Measurements from ENCODE around the gene E2F3.

Gene E2F3

GRCh38 chr6:20401205-20402091, at the start of gene E2F3:
E2F3 (plus strand) TSS chr6:20401879; CDS start chr6:20402233, 354 bp downstream.
- peaks cover 27% of the 10 kb centered on the region for H3K36me3 Mint-ChIP-seq (ENCODE audit: low read depth)
- intact Hi-C loops (cut with micrococcal nuclease): loop anchor here (2.0 to 5.0 kb wide), 6 partner anchors 61 to 1196 kb away; partner anchors contain the start of genes CDKAL1 and MBOAT1
- H3K27ac Mint-ChIP-seq: peak within 1 kb of the TSS; percentile 99
- peak within 1 kb of the TSS; percentile 93 for H3K4me3 Mint-ChIP-seq
- H3K4me1 Mint-ChIP-seq (ENCODE audit: low read depth): peaks cover 9% of the 10 kb centered on the region
- no peaks in the 10 kb centered on the region for H3K9me3 Mint-ChIP-seq
- H3K27me3 Mint-ChIP-seq: no peaks in the 10 kb centered on the region

GRCh38 chr6:20352346-20352745, 49.3 kb upstream of the E2F3 start:
- Mint-ChIP-seq H3K36me3 (ENCODE audit: low read depth) (no peaks in the 10 kb centered on the region), H3K4me1 (ENCODE audit: low read depth) (no peaks in the 10 kb centered on the region), H3K4me3 (no peak overlapping the region), H3K9me3 (peaks cover 35% of the 10 kb centered on the region), H3K27me3 (no peaks in the 10 kb centered on the region), H3K27ac (no peak overlapping the region)
- intact Hi-C loops (cut with micrococcal nuclease): no loop called here

GRCh38 chr6:20353134-20353533, 48.5 kb upstream of the E2F3 start:
- no peak overlapping the region for H3K4me3 Mint-ChIP-seq
- no peaks in the 10 kb centered on the region for H3K4me1 Mint-ChIP-seq (ENCODE audit: low read depth)
- H3K27me3 Mint-ChIP-seq: no peaks in the 10 kb centered on the region
- intact Hi-C loops (cut with micrococcal nuclease): no loop called here
- no peak overlapping the region for H3K27ac Mint-ChIP-seq
- H3K9me3 Mint-ChIP-seq: peaks cover 27% of the 10 kb centered on the region
- H3K36me3 Mint-ChIP-seq (ENCODE audit: low read depth): no peaks in the 10 kb centered on the region

- Mint-ChIP-seq H3K9me3 (peaks cover 23% of the 10 kb centered on the region), H3K27me3 (no peaks in the 10 kb centered on the region), H3K36me3 (ENCODE audit: low read depth) (no peaks in the 10 kb centered on the region), H3K4me3 (no peak overlapping the region), H3K27ac (no peak overlapping the region), H3K4me1 (ENCODE audit: low read depth) (no peaks in the 10 kb centered on the region)
- intact Hi-C loops (cut with micrococcal nuclease): no loop called here
Measured at GRCh38 chr6:20354366-20354765, 47.3 kb upstream of the E2F3 start.

GRCh38 chr6:20360471-20361119, 41.1 kb upstream of the E2F3 start:
- Mint-ChIP-seq H3K9me3 (peaks cover 10% of the 10 kb centered on the region), H3K27ac (no peak overlapping the region)
- intact Hi-C loops (cut with micrococcal nuclease): no loop called here

GRCh38 chr6:20362623-20363022, 39.1 kb upstream of the E2F3 start:
- H3K9me3 Mint-ChIP-seq: no peaks in the 10 kb centered on the region
- intact Hi-C loops (cut with micrococcal nuclease): no loop called here
- H3K4me1 Mint-ChIP-seq (ENCODE audit: low read depth): no peaks in the 10 kb centered on the region
- no peak overlapping the region for H3K4me3 Mint-ChIP-seq
- peaks cover 10% of the 10 kb centered on the region for H3K27me3 Mint-ChIP-seq
- no peak overlapping the region for H3K27ac Mint-ChIP-seq
- H3K36me3 Mint-ChIP-seq (ENCODE audit: low read depth): no peaks in the 10 kb centered on the region

More at GRCh38 chr6:20360471-20361119, 41.1 kb upstream of the E2F3 start:
- Mint-ChIP-seq H3K27me3 (peaks cover 2% of the 10 kb centered on the region), H3K4me1 (ENCODE audit: low read depth) (no peaks in the 10 kb centered on the region), H3K4me3 (no peak overlapping the region), H3K36me3 (ENCODE audit: low read depth) (no peaks in the 10 kb centered on the region)

GRCh38 chr6:20364327-20364726, 37.4 kb upstream of the E2F3 start:
- H3K4me1 Mint-ChIP-seq (ENCODE audit: low read depth): no peaks in the 10 kb centered on the region
- H3K27ac Mint-ChIP-seq: no peak overlapping the region
- intact Hi-C loops (cut with micrococcal nuclease): no loop called here
- H3K36me3 Mint-ChIP-seq (ENCODE audit: low read depth): no peaks in the 10 kb centered on the region
- H3K27me3 Mint-ChIP-seq: peaks cover 10% of the 10 kb centered on the region
- H3K4me3 Mint-ChIP-seq: no peak overlapping the region
- no peaks in the 10 kb centered on the region for H3K9me3 Mint-ChIP-seq

GRCh38 chr6:20365456-20365855, 36.2 kb upstream of the E2F3 start:
- Mint-ChIP-seq H3K4me1 (ENCODE audit: low read depth) (no peaks in the 10 kb centered on the region), H3K27me3 (peaks cover 10% of the 10 kb centered on the region), H3K36me3 (ENCODE audit: low read depth) (no peaks in the 10 kb centered on the region), H3K9me3 (no peaks in the 10 kb centered on the region), H3K4me3 (no peak overlapping the region), H3K27ac (no peak overlapping the region)
- intact Hi-C loops (cut with micrococcal nuclease): no loop called here

GRCh38 chr6:20366082-20366830, 35.4 kb upstream of the E2F3 start:
- intact Hi-C loops (cut with micrococcal nuclease): no loop called here
- peaks cover 8% of the 10 kb centered on the region for H3K27me3 Mint-ChIP-seq
- H3K4me3 Mint-ChIP-seq: no peak overlapping the region
- H3K27ac Mint-ChIP-seq: no peak overlapping the region
- H3K9me3 Mint-ChIP-seq: no peaks in the 10 kb centered on the region
- no peaks in the 10 kb centered on the region for H3K36me3 Mint-ChIP-seq (ENCODE audit: low read depth)
- H3K4me1 Mint-ChIP-seq (ENCODE audit: low read depth): no peaks in the 10 kb centered on the region

- peaks cover 8% of the 10 kb centered on the region for H3K27me3 Mint-ChIP-seq
- H3K36me3 Mint-ChIP-seq (ENCODE audit: low read depth): no peaks in the 10 kb centered on the region
- H3K9me3 Mint-ChIP-seq: peaks cover 11% of the 10 kb centered on the region
- no peaks in the 10 kb centered on the region for H3K4me1 Mint-ChIP-seq (ENCODE audit: low read depth)
- H3K27ac Mint-ChIP-seq: no peak overlapping the region
- intact Hi-C loops (cut with micrococcal nuclease): no loop called here
- no peak overlapping the region for H3K4me3 Mint-ChIP-seq
Measured at GRCh38 chr6:20367743-20368485, 33.8 kb upstream of the E2F3 start.

- H3K4me3 Mint-ChIP-seq: no peak overlapping the region
- peaks cover 11% of the 10 kb centered on the region for H3K9me3 Mint-ChIP-seq
- H3K27me3 Mint-ChIP-seq: peaks cover 8% of the 10 kb centered on the region
- no peaks in the 10 kb centered on the region for H3K4me1 Mint-ChIP-seq (ENCODE audit: low read depth)
- intact Hi-C loops (cut with micrococcal nuclease): no loop called here
- no peak overlapping the region for H3K27ac Mint-ChIP-seq
- no peaks in the 10 kb centered on the region for H3K36me3 Mint-ChIP-seq (ENCODE audit: low read depth)
Measured at GRCh38 chr6:20370393-20370792, 31.3 kb upstream of the E2F3 start.

GRCh38 chr6:20370801-20371200, 30.9 kb upstream of the E2F3 start:
- Mint-ChIP-seq H3K4me3 (no peak overlapping the region), H3K27me3 (peaks cover 8% of the 10 kb centered on the region), H3K27ac (no peak overlapping the region), H3K9me3 (peaks cover 11% of the 10 kb centered on the region), H3K4me1 (ENCODE audit: low read depth) (no peaks in the 10 kb centered on the region), H3K36me3 (ENCODE audit: low read depth) (no peaks in the 10 kb centered on the region)
- intact Hi-C loops (cut with micrococcal nuclease): no loop called here

GRCh38 chr6:20375436-20375835, 26.2 kb upstream of the E2F3 start:
- H3K9me3 Mint-ChIP-seq: peaks cover 11% of the 10 kb centered on the region
- no peaks in the 10 kb centered on the region for H3K36me3 Mint-ChIP-seq (ENCODE audit: low read depth)
- H3K4me3 Mint-ChIP-seq: no peak overlapping the region
- no peaks in the 10 kb centered on the region for H3K4me1 Mint-ChIP-seq (ENCODE audit: low read depth)
- no peaks in the 10 kb centered on the region for H3K27me3 Mint-ChIP-seq
- intact Hi-C loops (cut with micrococcal nuclease): no loop called here
- H3K27ac Mint-ChIP-seq: no peak overlapping the region
